Ureter (tissue), 1 donor: ENCODE results near the gene XPNPEP2. TPM values are rescaled to one million over a fixed set of nuclear protein-coding genes. Genes with fewer than 3 reads are reported as not detected.

ENCODE experiments used
- DNase-seq: peaks from one replicate; pipeline ENCODE4 v3.0.0-alpha.2; 2020; ENCODE audit warnings: low spot score
- total RNA-seq: library from RNA; stranded (reverse); gene quantifications from one replicate; pipeline ENCODE4 v1.2.4, GENCODE V29; 2023
- donor health status: DM: yes; HTN: yes; CAD: no.

The XPNPEP2 gene
- total RNA-seq, 1 donor from 2014 or later, result 6.0 TPM

- DNase-seq, result no peak
Observed at GRCh38 chrX:129779086-129779672, 40.4 kb downstream of the XPNPEP2 start.

- no peak for DNase-seq
Observed at GRCh38 chrX:129779747-129780146, 41.0 kb downstream of the XPNPEP2 start, which contains the start of gene SASH3. Gene SASH3 (plus strand): TSS chrX:129779949. CDS start chrX:129780098, 149 bp downstream.

- no peak for DNase-seq
Observed at GRCh38 chrX:129780441-129781105, 41.8 kb downstream of the XPNPEP2 start.

GRCh38 chrX:129781134-129781672 lies 42.4 kb downstream of the XPNPEP2 start:
- no peak for DNase-seq

- no peak for DNase-seq
Observed at GRCh38 chrX:129781680-129782495, 43.1 kb downstream of the XPNPEP2 start.

GRCh38 chrX:129782706-129783105 lies 43.9 kb downstream of the XPNPEP2 start:
- no peak for DNase-seq

GRCh38 chrX:129783291-129783713 lies 44.5 kb downstream of the XPNPEP2 start:
- no peak for DNase-seq

GRCh38 chrX:129784371-129784770 lies 45.6 kb downstream of the XPNPEP2 start:
- DNase-seq, result no peak

GRCh38 chrX:129785160-129785947 lies 46.6 kb downstream of the XPNPEP2 start:
- no peak for DNase-seq

GRCh38 chrX:129786210-129786651 lies 47.5 kb downstream of the XPNPEP2 start:
- no peak for DNase-seq

GRCh38 chrX:129787336-129788055 lies 48.7 kb downstream of the XPNPEP2 start:
- DNase-seq, result no peak

GRCh38 chrX:129788527-129788926 lies 49.7 kb downstream of the XPNPEP2 start:
- DNase-seq, result no peak

- DNase-seq, result no peak
Observed at GRCh38 chrX:129790146-129790545, 51.4 kb downstream of the XPNPEP2 start.

- no peak for DNase-seq
Observed at GRCh38 chrX:129790808-129791207, 52.0 kb downstream of the XPNPEP2 start.

GRCh38 chrX:129791336-129791735 lies 52.6 kb downstream of the XPNPEP2 start:
- no peak for DNase-seq

- DNase-seq, result no peak
Observed at GRCh38 chrX:129791961-129792570, 53.3 kb downstream of the XPNPEP2 start.

- no peak for DNase-seq
Observed at GRCh38 chrX:129792586-129793291, 54.0 kb downstream of the XPNPEP2 start.

- DNase-seq, result no peak
Observed at GRCh38 chrX:129793604-129794191, 54.9 kb downstream of the XPNPEP2 start.

- no peak for DNase-seq
Observed at GRCh38 chrX:129795584-129795983, 56.8 kb downstream of the XPNPEP2 start.
